Activated CD4-positive, alpha-beta T cell treated with anti-CD3 and anti-CD28 coated beads, Interleukin-2, amount 50 U/mL, for 48 hours (primary cell): ENCODE data around the gene FARSB.
"Not testable (repeated sequence)": the region's sequence is repeated elsewhere in the genome, so short reads cannot be mapped to it uniquely, and the experiment has no call there.

Source experiments
- DNase-seq, 2 experiments: peaks; one replicate each; pipeline ENCODE4 v3.0.0-alpha.2; 2020

Gene FARSB

DNA sequence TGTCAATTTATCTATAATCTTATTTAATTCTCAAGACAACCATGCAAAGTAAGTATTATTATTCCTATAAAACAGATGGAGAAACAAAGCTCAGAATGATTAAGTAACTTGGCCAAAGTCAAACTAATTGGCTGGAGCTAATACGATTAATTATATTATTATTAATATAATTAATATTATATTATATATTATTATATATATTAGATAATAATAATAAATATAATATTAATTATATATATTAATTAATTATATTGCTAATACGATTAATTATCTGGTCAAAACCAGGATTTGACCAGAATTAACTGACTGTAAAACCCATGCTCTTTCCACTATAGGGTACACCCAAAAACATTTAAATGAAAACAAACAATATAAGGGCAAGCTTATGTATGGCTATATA lies 52.4 kb downstream of the FARSB start:
- no peak for DNase-seq

DNA sequence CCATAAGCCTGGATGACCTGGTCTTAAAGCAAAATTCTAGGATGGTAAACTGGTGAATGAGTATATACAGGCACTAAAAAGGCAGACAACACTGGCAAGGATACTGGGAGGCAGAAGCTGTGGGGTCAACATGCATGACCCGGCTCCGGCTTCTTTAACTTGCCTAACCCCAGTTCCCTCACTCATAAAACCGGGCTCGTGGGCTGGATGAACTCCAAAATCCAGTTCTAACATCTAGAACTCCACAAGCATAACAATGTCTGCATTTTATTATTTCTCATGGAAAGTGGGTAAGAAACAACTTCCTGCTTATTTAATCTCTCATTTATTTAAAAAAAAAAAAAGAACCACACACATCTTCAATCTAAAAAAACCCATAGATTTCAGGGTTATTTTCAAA lies 57.3 kb downstream of the FARSB start:
- no peak for DNase-seq

DNA sequence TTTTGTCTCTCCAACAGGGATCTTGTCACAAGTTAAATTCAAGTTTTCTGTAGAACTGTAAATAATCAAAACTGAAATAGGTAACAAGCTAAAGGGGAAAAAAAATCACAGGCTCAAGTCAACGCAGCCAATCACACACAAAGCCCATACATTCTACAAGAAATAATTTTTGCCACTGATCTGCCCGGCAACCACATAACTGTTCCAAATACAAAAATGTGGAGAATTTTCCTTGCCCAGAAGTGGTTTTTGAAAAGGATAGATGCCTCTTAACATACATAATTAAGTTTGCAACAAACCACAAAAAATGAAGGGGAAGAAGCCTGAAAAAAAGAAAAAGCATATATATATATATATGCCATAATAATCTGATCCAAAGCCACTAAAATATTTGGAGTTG lies 60.3 kb downstream of the FARSB start:
- DNase-seq: no peak

DNA sequence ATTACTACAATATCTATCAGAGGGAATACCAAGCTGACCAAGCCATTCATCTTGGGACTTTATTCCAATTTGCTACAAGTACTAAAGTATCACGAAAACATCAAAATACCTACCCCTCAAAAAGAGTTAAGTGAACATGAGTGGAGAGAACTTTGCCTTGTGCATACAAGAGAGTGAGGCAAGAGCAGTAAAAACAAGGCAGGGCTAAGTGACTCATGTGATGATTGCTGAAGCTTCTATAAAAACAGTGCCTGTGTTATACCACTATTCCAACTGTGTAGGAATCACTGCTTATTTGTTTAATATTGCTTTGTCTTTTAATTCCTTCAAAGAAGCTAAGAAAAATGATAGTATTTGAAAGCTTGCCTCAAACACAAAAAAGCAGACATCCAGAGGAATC lies 61.2 kb downstream of the FARSB start:
- no peak for DNase-seq

DNA sequence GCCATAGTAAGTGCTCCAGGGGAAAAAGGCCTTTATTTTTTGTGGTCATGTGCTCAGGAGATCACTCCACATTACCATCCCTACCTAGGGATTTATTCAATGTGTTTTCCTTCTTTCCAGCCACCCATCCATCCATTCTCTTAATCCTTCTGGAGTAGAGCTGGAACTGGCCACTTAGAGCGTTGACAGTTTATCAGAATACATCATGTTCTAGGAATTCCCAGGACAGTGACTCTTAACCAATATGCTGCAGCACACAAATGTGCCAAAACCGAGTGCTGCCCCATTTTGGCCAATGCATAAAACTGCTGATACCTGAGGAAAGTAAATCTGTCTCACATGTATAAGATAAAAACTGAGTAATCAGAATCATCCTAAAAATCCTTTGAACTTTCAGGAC lies 63.7 kb downstream of the FARSB start:
- no peak for DNase-seq

DNA sequence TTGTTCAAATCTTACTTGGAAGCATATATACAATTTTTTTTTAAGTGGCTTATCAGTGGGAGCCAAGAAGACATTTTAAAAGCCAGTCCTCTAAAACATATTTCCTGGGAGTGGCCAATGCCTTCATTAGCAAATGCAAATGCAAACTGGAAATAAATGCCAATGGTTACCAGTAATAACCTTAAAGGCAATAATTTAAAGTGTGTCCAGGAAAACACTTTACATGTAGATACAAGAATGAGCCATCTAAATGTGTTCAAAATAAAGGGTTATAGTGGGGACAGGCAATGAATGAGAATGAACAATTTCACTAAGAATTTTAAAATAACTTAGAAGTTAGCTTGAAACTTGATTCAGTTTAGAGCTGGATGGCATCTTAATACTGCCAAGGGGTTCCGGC lies 64.2 kb downstream of the FARSB start:
- no peak for DNase-seq

DNA sequence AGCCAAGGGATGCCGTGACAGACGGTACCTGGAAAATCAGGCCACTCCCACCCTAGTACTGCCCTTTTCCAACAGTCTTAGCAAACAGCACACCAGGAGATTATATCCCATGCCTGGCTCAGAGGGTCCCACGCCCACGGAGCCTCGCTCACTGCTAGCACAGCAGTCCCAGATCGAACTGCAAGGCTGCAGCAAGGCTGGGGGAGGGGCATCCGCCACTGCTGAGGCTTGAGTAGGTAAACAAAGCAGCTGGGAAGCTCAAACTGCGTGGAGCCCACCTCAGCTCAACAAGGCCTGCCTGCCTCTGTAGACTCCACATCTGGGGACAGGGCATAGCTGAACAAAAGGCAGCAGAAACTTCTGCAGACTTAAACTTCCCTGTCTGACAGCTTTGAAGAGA lies 71.3 kb downstream of the FARSB start:
- not testable (repeated sequence) for DNase-seq

DNA sequence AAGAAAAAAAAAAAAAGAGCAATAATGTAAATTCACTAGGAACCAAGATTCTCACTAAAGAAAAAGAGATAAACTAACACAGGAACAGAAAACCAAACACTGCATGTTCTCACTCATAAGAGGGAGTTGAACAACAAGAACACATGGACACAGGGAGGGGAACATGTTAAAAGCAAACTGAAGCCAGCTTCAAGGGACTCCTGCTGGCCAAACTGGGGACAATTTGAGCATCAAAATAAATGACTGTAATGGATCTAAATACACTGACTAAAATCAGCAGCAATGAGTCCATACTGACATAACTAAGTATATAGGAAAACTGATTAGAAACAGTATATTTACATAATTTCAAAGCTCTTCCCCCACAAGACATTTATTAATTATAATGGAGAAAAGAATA lies 73.0 kb downstream of the FARSB start:
- DNase-seq: no peak

DNA sequence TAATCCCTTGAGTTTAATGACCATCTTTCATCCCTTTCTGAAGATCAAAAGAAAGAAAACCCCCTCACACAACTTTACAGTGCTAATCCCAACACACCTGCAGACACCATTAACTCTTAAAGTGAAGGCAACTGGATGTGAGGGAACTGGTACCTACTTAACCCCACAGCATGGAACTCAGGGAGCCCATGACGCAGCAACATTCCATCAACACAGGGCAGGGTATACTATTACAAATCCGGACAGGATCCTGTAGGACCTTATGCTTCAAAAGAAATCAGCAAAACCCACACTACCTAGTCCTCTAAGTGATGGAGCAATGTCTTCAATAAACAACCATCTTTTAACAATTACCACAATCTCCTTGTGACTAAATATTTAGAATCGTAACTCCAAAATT lies 78.6 kb downstream of the FARSB start:
- DNase-seq: no peak

DNA sequence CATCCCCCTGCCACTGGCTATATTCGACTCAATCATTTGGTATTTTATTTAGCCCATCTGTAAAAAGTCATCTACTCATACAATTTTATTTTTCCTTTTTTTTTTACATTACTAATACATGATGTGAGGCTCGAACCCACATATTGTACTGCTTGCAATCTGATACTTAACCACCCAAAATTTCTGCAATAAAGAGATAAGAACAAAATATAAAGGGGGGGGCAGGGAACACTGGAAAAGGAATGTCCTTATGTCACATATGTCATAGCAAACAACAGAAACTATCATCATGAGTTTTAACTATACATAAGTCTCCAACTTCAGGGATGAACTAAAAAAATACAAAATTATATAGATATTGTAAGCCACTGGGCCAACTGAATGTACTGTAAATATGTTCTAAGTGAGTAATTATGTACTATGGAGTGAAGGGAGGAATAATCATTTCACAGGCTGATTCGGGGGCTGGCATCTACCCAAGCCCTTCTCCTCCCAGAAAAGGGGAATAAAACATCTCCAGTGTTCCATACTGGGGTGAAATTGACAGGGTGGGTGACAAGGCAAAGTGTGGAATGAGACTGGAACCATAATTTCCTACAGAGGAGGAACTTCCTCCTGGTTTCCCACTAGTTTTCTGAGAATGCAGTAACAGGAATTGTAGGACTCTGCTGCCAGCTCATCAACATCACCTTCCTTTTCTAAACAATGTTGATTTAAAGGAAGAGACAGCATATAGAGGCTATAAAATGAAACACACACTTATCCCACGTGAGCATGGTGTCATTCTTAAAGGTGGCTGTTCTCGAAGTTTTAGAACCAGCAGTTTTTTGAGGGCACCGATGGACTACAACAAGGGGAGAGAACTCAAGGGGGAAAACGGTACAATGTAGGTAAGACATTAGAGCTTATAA lies 79.5 kb downstream of the FARSB start:
- DNase-seq: no peak

DNA sequence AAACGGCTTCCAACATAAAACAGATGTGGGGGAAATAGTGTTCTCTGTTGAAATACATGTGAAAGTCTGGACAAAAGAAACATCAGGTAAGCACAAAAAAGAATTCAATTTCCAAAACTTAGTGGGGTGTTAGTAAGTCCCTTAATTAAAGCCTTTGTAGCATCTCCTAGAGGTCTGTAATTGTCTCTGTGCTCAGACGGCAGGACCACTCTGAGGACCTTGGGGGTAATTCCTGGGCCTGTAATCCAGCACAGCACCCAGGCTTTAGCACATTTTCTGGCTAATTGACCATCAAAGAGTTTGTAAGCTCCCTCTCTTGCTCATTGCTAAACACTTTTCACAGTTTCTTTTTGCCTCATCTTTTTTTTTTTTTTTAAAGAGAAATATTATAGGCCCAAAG lies 80.3 kb downstream of the FARSB start:
- DNase-seq: no peak

DNA sequence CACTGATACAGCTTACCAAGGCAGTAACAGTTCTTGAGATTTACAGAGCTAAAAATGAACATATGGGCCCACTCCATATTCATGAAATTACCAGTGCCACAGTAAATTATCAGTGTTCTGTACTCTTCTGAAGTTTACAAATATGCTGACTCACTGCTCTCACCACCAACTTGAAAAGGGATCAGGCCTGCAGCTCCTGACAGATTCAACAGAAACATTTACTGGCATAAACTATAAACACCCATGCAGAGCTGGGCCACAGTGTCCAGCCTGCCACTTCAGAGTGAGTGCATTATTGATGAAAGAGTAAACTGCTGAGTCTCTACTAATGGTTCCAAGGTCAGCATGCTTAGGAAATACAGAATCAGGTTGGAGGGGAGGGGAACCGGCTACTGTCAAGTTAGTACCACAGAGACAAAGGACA lies 83.1 kb downstream of the FARSB start:
- no peak for DNase-seq

DNA sequence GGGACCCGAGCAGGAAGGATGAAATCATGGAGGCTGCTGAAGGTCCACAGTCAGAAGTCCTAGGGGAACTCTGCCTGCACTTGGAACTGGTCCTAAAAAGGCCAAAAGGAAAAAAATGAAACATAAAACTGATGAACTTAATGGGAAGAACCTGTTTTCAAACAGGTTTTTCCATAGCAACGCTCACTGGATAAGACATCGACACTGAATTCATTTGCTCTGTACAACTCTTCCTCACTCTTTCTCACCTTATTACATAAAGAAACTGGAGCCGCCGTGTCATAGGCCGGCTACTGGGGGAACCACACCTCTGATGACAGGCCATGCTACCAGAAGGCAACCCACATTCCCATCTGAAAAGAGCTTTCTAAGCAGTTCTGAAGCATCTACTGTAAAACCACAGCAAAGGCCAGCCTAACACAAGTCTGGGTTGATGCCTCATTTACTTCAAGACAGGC lies 83.6 kb downstream of the FARSB start:
- no peak for DNase-seq

DNA sequence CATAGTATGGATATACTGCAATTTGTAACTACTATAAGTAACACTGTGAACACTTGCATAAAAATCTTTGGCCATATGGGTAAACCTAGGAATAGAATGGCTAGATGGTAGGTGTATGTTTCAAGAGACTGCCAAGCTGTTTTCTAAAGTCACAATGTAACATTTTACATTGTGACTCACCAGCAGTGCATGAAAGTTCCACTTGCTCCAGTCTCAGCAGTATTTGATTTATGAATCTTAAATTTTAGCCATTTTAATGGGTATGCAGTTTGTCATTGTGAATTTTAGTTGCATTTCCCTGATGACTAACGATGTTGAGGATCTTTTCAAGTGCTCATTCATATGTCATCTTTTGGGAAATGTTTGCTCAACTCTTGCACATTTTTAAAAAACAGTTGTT lies 86.1 kb downstream of the FARSB start:
- no peak for DNase-seq

DNA sequence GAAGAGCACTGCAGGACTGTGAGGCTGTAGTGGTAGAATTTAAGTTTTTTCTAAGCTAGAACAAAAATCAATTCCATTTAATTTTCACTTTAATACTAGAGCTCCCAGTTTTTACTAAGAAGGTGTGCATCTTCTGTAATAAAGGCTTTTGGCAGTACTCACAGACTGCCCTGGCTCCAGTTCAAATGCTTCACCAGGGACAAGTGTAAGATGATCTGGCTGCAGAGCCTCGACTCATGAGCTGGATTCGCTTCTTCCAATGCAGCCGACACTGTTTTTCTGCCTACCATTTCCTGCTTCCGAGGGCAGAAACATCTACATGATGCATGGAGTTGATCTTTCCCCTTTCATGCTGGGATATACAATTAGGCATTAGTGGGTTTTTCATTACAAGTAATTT lies 87.0 kb downstream of the FARSB start:
- DNase-seq: no peak

DNA sequence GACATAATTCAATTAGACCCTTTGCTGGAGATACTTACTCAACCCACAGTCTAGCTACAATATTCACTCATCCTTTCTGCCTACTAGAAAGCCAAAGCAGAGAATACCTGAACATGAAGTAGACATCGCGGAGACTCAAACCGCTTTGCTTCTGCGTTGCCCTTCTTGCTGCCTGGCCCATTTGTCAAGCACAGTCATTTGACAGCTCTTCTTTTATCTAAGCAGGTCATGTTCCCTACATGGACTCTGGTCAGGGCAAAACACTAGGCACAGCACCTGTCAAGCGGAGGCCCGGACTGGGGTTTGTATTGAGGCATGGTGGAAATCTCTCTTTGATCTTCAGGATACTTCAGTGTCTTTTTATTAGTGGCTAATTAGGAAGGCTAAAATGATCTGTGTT lies 89.7 kb downstream of the FARSB start:
- no peak for DNase-seq

DNA sequence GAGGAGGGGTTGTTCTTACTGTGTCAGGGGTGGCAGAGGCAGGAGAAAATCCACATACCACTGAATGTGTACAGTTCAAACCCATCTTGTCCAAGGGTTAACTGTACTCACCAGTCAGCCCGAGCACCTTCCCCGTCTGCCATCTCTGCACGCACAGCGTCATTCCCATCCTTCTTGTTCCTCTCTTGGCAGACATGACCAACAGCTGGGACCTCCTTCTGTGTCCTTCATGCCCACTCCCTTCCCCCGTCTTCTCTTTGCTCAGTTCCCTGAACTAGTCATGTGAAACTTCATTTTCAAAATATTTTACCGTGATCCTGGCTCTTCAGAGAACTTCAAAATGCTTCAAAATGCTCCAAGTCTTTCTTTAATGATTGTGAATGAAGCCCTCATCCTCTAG lies 92.0 kb downstream of the FARSB start:
- no peak for DNase-seq

DNA sequence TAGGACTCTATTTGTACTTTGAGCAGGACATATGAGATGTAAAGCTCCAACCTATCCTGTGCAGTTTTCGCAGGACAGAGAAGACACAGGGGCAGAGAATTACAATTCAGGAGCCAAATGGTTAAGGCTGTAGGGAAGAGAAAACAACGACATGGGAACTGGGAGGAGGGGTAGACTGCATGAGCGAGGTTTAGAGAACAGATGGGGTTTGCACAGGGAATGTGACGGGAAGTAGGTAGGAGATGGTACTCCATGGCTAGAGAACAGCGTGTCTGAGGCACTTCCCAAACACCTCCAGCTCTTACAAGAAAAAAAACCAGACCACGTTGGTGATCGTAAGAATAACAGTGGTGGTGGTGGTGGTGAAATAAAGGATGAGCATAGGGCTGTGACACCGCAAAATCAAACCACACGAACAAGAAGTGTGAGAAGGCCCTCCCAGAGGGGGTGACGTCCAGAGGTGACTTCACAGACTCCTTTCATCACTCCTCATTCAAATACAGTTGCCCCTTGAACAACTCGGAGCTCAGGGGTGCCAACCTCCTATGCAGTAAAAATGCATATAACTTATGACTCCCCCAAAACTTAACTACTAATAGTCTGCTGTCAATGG lies 92.7 kb downstream of the FARSB start:
- DNase-seq: no peak

DNA sequence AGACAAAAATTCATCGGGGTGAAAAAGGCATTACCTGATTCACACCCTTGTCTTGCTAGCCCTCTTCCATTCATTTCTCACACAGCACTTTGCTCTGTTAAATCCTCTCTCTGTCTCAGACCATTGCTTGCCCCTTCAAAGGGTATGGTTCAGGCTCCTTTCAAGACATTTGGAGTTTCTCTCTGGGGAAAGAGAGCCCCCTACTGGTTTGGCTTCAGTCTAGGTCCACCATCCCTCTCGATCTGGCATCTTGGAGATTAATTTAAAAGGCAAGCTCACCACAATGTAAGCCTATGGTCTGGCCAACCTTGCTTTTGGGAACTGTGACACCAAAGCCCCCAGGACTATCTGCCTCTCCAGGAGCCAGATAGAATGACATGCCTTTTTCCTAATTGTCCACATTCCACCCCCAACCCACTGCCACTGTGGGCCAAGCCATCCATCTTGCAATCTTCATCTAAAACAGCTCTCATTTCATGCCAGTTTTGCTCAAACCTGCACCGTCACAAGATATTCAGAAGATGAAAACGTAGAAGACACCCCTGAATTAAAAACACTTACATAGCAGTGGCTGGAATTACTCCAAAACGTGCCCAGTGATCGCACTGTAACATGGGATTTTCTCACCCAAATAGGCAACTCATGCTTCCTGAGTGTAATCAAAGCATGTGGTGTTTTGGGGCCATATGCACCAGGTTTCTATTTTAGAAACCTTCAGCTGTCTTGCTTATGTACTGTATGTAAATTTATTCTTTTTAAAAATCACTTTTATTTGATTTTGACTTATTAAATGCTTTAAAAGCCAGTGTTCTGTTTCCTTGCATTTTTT lies 93.9 kb downstream of the FARSB start:
- DNase-seq: peak; percentile 16 to 31

DNA sequence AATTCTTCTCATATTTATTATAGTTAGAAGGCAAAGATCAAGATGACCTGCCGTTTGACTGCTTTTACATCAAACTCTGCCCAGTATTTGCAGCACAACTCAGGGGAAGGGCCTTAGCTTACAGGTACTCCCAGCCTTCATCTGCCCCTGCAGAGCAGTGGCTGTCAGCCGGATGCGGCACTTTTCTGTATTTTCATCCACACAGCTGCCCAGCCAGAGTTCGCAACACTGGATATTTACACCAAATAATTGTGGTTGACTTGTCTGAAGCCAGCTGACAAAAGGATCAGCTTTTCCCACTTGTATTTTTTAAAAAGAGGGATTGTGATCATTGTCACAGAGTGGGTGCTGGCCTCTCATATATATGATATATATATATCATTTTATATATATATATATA lies 94.7 kb downstream of the FARSB start:
- DNase-seq: no peak

DNA sequence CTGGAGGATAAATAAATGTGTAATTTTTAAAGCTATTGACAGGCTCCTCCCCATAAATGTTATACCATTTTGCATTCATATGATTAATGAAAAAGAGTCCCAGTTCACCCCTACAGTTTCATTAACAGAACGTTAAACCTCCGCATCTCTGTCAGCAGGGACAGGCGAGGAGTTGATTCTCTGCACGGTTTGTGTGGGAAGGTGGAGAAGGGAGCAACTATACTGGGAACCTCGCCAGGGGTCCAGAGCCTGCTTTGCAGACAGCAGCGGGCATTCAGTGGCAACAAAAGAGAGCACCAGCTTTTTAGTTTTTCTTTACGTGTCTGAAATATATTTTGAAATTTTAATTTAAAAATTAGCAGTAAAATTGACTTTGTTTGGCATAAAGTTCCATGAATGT lies 101.4 kb downstream of the FARSB start:
- DNase-seq: no peak

DNA sequence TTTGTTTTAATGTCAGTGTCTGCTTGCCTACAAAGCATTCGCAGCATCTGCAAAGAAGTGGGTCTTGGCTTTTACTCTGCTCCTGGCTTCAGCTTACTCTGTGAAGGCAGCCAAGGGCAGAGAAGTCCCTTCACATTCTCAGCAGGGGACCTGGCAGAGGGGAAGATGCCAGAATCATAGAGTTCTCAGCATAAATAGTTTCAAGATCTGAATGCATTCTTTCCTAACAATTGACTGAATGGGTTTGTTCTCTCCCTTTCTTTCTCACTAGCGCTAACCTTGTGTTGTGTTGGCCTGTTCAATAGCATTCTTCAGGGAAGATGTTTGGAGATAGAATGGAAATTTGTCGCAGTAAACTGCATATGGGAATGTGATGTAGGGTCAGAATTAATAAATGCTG lies 106.9 kb downstream of the FARSB start:
- no peak for DNase-seq

DNA sequence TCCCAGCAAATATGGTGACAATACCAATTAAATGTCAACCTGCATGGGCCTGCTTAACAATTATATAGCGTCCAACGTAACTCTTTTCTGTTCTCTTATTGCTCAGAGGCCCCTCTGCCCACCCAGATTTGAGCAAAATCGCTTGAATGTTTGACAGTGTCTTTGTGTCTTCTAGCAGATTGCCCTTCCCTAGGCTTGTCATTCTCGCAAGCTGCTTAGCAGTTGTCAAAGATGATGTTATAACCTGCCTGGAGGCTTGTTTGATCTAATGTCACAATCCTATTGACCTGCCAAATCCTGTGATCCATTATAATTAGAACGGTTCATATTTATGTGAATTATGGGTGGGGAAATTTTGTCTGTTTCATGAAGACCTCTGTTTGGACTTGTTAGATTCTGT lies 108.8 kb downstream of the FARSB start:
- DNase-seq: no peak
